PC-3 (cell line): ENCODE data around the gene METTL6. TPM values are rescaled to one million over a fixed set of nuclear protein-coding genes. Genes with fewer than 3 reads are reported as not detected.
"Not testable (repeated sequence)": the region's sequence is repeated elsewhere in the genome, so short reads cannot be mapped to it uniquely, and the experiment has no call there.

Source experiments
- ATAC-seq: fragments of 200-7000 bp; cut with Tn5 transposase; 2 replicates; pipeline ENCODE4 v1.9.1; 2020; ENCODE audit warnings: mild to moderate bottlenecking, moderate library complexity
- BruUV-seq: library from RNA; stranded (reverse); fragments of 400-500 nt; replicated peaks from 2 replicates; lab custom pipeline; 2021; lab: Mats Ljungman, UMichigan
- CTCF ChIA-PET: fragments of 300-600 bp; sonication (Branson Sonifier 250); formaldehyde crosslinking; loops from one replicate; lab custom pipeline; 2022; ENCODE audit warnings: antibody characterized with exemption; lab: Charles Lee
- POLR2A ChIA-PET: fragments of 300-600 bp; sonication (Branson Sonifier 250); formaldehyde crosslinking; loops from one replicate; lab custom pipeline; 2022; ENCODE audit warnings: antibody characterized with exemption; ENCODE audit not compliant: unreplicated experiment; lab: Charles Lee
- DNase-seq: peaks from one replicate; pipeline ENCODE4 v3.0.0-alpha.2; 2015
- H2AFZ ChIP-seq: fragments of 300-600 bp; sonication (generic); 2 replicates; pipeline ENCODE4 v1.6.0; 2016; ENCODE audit warnings: antibody characterized with exemption, low read length
- H3F3A ChIP-seq: fragments of 300-600 bp; sonication (generic); one replicate; pipeline ENCODE4 v1.6.0; 2017; ENCODE audit warnings: antibody characterized with exemption, low read length, control low read depth, mild to moderate bottlenecking; ENCODE audit not compliant: unreplicated experiment
- H3K27ac ChIP-seq: fragments of 300-600 bp; sonication (generic); 2 replicates; pipeline ENCODE4 v1.5.1; 2016; ENCODE audit warnings: mild to moderate bottlenecking, low read length
- H3K27me3 ChIP-seq: fragments of 300-600 bp; sonication (generic); 2 replicates; pipeline ENCODE4 v1.6.1; 2016; ENCODE audit warnings: low read length, mixed read lengths
- H3K36me3 ChIP-seq: fragments of 300-600 bp; sonication (generic); 2 replicates; pipeline ENCODE4 v1.6.1; 2016; ENCODE audit warnings: low read depth, mixed run types, low read length, mixed read lengths
- H3K4me1 ChIP-seq: fragments of 300-600 bp; sonication (generic); 2 replicates; pipeline ENCODE4 v1.5.1; 2016; ENCODE audit warnings: low read length; ENCODE audit not compliant: insufficient read depth
- H3K4me2 ChIP-seq: fragments of 300-600 bp; sonication (generic); 2 replicates; pipeline ENCODE4 v1.6.0; 2016; ENCODE audit warnings: low read length
- H3K4me3 ChIP-seq: fragments of 300-600 bp; sonication (generic); 2 replicates; pipeline ENCODE4 v1.5.1; 2016; ENCODE audit warnings: mild to moderate bottlenecking, low read length, mixed read lengths
- H3K79me2 ChIP-seq: fragments of 300-600 bp; sonication (generic); 2 replicates; pipeline ENCODE4 v1.6.1; 2017; ENCODE audit warnings: low read length, mixed read lengths
- H3K9ac ChIP-seq: fragments of 300-600 bp; sonication (generic); 2 replicates; pipeline ENCODE4 v1.6.0; 2016; ENCODE audit warnings: mild to moderate bottlenecking, low read length
- H3K9me2 ChIP-seq: fragments of 300-600 bp; sonication (generic); replicated peaks from 2 replicates; pipeline ENCODE4 v1.6.1; 2016; ENCODE audit warnings: mixed run types, low read length, mixed read lengths
- H3K9me3 ChIP-seq: fragments of 300-600 bp; sonication (generic); 2 replicates; pipeline ENCODE4 v1.6.1; 2016; ENCODE audit warnings: low read length, mixed read lengths
- H4K20me1 ChIP-seq: fragments of 300-600 bp; sonication (generic); 2 replicates; pipeline ENCODE4 v1.6.1; 2016; ENCODE audit warnings: low read length, mixed read lengths
- EZH2 ChIP-seq: fragments of 300-600 bp; sonication (generic); IDR thresholded peaks from one replicate; pipeline ENCODE4 v1.6.1; 2017; ENCODE audit warnings: antibody characterized with exemption, mild to moderate bottlenecking, low read length; ENCODE audit not compliant: unreplicated experiment
- EZH2phosphoT487 ChIP-seq: fragments of 300-600 bp; sonication (generic); IDR thresholded peaks from 2 replicates; pipeline ENCODE4 v1.6.1; 2018; ENCODE audit warnings: mild to moderate bottlenecking, antibody characterized with exemption, low read length, borderline replicate concordance
- intact Hi-C: fragments of 100-400 bp; cut with micrococcal nuclease; formaldehyde crosslinking; loops from 2 replicates; pipeline ENCODE4 v1.9.0; 2023
- total RNA-seq: library from RNA; depleted of rRNA; stranded (reverse); fragments of >200 nt; gene quantifications from 2 replicates; pipeline ENCODE4 v1.2.3, GENCODE V29; 2014
- TF ChIP-seq, protein P1 (sequence below): fragments of 300-600 bp; sonication (generic); conservative IDR thresholded peaks from 2 replicates; pipeline ENCODE4 v1.5.1; 2017; ENCODE audit warnings: antibody characterized with exemption, low read depth, mild to moderate bottlenecking, low read length

Gene METTL6
- total RNA-seq, 1 experiment from 2014 or later, result 22.4 TPM

DNA sequence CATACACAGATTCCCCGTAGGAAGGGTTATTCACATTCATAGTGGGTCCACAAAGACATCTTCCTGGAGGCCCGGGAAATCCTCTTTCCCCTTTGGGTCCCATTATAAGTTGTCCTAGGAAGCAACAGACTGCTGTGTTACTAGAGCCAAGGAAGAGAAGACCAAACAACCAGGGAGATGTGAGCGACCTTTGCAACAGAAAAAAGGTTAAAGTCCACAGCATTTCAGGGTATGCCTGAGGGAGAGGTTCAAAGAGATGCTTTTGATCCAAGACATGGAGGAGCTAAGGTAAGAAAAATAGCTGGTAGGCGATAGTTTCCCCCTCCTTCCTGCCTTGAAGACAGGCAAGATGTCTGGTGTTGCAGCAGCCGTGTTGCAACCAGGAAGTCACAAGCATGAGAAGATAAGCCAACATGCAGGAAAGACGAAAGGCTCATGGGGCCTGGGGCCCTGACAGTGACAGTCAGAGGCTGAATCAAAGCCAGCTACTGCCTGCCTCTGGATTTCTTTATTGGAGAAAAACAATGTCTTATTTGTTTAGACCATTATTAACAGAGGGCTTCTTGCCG is 31.0 kb upstream of the METTL6 start:
- ATAC-seq (peak; percentile 19; the same call in 1 of the 2 replicates), DNase-seq (no peak)
- H3K4me2 ChIP-seq, result no peak overlapping the region
- no peak overlapping the region for H3K27ac ChIP-seq
- no peaks in the 10 kb centered on the region for H3K27me3 ChIP-seq
- POLR2A ChIA-PET, result no interaction called here
- H2AFZ ChIP-seq, result no peak overlapping the region
- CTCF ChIA-PET, result no interaction called here
- no peaks in the 10 kb centered on the region for H3F3A ChIP-seq
- H3K9ac ChIP-seq, result no peak overlapping the region
- H3K9me3 ChIP-seq, result no peaks in the 10 kb centered on the region
- H3K79me2 ChIP-seq, result no peaks in the 10 kb centered on the region
- H3K4me3 ChIP-seq, result no peak overlapping the region
- no peaks in the 10 kb centered on the region for H4K20me1 ChIP-seq
- BruUV-seq, result no TSS peak
- TF ChIP-seq EZH2phosphoT487 (no peak), EZH2 (no peak)
- TF ChIP-seq, protein P1, sequence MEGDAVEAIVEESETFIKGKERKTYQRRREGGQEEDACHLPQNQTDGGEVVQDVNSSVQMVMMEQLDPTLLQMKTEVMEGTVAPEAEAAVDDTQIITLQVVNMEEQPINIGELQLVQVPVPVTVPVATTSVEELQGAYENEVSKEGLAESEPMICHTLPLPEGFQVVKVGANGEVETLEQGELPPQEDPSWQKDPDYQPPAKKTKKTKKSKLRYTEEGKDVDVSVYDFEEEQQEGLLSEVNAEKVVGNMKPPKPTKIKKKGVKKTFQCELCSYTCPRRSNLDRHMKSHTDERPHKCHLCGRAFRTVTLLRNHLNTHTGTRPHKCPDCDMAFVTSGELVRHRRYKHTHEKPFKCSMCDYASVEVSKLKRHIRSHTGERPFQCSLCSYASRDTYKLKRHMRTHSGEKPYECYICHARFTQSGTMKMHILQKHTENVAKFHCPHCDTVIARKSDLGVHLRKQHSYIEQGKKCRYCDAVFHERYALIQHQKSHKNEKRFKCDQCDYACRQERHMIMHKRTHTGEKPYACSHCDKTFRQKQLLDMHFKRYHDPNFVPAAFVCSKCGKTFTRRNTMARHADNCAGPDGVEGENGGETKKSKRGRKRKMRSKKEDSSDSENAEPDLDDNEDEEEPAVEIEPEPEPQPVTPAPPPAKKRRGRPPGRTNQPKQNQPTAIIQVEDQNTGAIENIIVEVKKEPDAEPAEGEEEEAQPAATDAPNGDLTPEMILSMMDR, result no peak
- no peaks in the 10 kb centered on the region for H3K9me2 ChIP-seq
- H3K36me3 ChIP-seq, result no peaks in the 10 kb centered on the region
- H3K4me1 ChIP-seq, result no peaks in the 10 kb centered on the region
- intact Hi-C loops, result no loop called here

DNA sequence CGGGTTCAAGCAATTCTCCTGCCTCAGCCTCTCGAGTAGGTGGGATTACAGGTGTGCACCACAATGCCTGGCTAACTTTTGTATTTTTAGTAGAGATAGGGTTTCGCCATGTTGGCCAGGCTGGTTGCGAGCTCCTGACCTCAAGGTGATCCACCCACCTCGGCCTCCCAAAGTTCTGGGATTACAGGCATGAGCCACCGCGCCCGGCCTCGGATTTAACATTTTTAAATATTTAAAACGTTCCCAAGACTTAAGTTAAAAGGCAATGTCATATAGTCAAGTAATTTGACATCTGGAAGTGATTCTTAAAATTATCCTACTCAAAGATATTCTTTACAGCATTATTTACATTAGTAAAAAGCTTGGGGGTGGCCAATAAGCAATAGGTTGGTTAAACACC is 29.6 kb upstream of the METTL6 start:
- DNase-seq, BruUV-seq, H3K27me3 ChIP-seq, H3K9ac ChIP-seq, H3K27ac ChIP-seq, ATAC-seq, H3K4me1 ChIP-seq, H2AFZ ChIP-seq, CTCF ChIA-PET, H3K79me2 ChIP-seq, H3K9me3 ChIP-seq, H3F3A ChIP-seq, intact Hi-C loops, H3K4me3 ChIP-seq, H3K4me2 ChIP-seq, POLR2A ChIA-PET, H4K20me1 ChIP-seq, H3K9me2 ChIP-seq, H3K36me3 ChIP-seq: not testable (repeated sequence)

DNA sequence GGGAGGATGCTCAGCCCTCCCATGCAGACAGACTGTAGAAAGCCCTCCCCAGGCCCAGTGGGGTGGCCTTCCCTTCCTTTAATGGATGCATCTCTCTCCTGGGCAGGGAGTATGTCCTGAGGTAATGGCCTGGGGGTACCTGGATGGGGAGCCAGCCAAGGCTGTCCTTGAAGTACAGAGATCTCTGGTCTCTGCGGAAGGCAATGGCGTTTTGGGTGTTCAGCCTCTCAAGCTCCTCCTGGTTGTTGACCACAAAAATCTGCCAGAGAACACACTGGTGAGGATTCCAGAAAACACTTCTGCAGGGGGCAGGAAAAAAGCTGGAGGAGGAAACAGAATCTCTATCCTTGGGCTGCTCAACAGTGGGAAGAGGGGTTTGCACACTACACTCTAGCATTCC is 29.0 kb upstream of the METTL6 start:
- no peak overlapping the region for H3K9ac ChIP-seq
- H3F3A ChIP-seq, result no peaks in the 10 kb centered on the region
- POLR2A ChIA-PET, result no interaction called here
- H3K9me3 ChIP-seq, result no peaks in the 10 kb centered on the region
- no peaks in the 10 kb centered on the region for H3K27me3 ChIP-seq
- H3K36me3 ChIP-seq, result no peaks in the 10 kb centered on the region
- CTCF ChIA-PET, result interaction anchor here (0.6 kb wide), 1 partner anchor 26 kb away, joined by 6 read pairs; no protein-coding TSS in a partner anchor
- ATAC-seq, result no peak
- no peak overlapping the region for H3K4me2 ChIP-seq
- no peak overlapping the region for H3K27ac ChIP-seq
- TF ChIP-seq EZH2 (no peak), EZH2phosphoT487 (no peak)
- TF ChIP-seq, protein P1, result no peak
- H2AFZ ChIP-seq, result no peak overlapping the region
- no peaks in the 10 kb centered on the region for H4K20me1 ChIP-seq
- DNase-seq, result no peak
- intact Hi-C loops, result no loop called here
- H3K79me2 ChIP-seq, result no peaks in the 10 kb centered on the region
- no peak overlapping the region for H3K4me3 ChIP-seq
- no peaks in the 10 kb centered on the region for H3K4me1 ChIP-seq
- H3K9me2 ChIP-seq, result no peaks in the 10 kb centered on the region
- BruUV-seq, result no TSS peak
